HepG2 (cell line): Measurements from ENCODE around the gene HERC6. TPM values are rescaled to one million over a fixed set of nuclear protein-coding genes. Genes with fewer than 3 reads are reported as not detected.
A peak's percentile ranks its signal among the peaks of the same experiment; 100 is the strongest.

ENCODE experiments used
- ARID2 ChIP-seq: sonication (generic); formaldehyde crosslinking; IDR thresholded peaks from 2 replicates; pipeline ENCODE4 v1.8.1; 2022; ENCODE audit warnings: mild to moderate bottlenecking, missing genetic modification reagents, borderline replicate concordance
- ATM ChIP-seq: fragments of 450-650 bp; IDR thresholded peaks from 2 replicates; pipeline ENCODE4 v1.7.1; 2017; ENCODE audit warnings: mild to moderate bottlenecking, borderline replicate concordance
- ATRX ChIP-seq: sonication (generic); formaldehyde crosslinking; IDR thresholded peaks from 2 replicates; pipeline ENCODE4 v1.4.0; 2020; ENCODE audit warnings: missing genetic modification reagents, borderline replicate concordance
- CENPX ChIP-seq: sonication (generic); formaldehyde crosslinking; IDR thresholded peaks from 2 replicates; pipeline ENCODE4 v1.9.0; 2021; ENCODE audit warnings: mild to moderate bottlenecking, missing genetic modification reagents, moderate library complexity
- ESRRA ChIP-seq: sonication (generic); formaldehyde crosslinking; IDR thresholded peaks from 2 replicates; pipeline ENCODE4 v1.5.1; 2020; ENCODE audit warnings: mild to moderate bottlenecking, low read depth, missing genetic modification reagents
- KDM2A ChIP-seq: sonication (generic); formaldehyde crosslinking; IDR thresholded peaks from 2 replicates; pipeline ENCODE4 v1.4.0; 2020; ENCODE audit warnings: low read depth, missing genetic modification reagents, borderline replicate concordance
- NFRKB ChIP-seq: fragments of 450-650 bp; IDR thresholded peaks from 2 replicates; pipeline ENCODE4 v1.6.1; 2017
- SATB2 ChIP-seq: sonication (generic); formaldehyde crosslinking; IDR thresholded peaks from 2 replicates; pipeline ENCODE4 v1.5.0; 2020; ENCODE audit warnings: missing genetic modification reagents
- SRY ChIP-seq: sonication (generic); formaldehyde crosslinking; IDR thresholded peaks from 2 replicates; pipeline ENCODE4 v1.8.0; 2022; ENCODE audit warnings: mild to moderate bottlenecking, missing genetic modification reagents
- TCF7 ChIP-seq: sonication (generic); IDR thresholded peaks from 2 replicates; pipeline ENCODE4 v1.6.1; 2016; ENCODE audit warnings: antibody characterized with exemption, low read depth
- ZBTB21 ChIP-seq: sonication (generic); formaldehyde crosslinking; IDR thresholded peaks from 2 replicates; pipeline ENCODE4 v1.4.0; 2020; ENCODE audit warnings: missing genetic modification reagents
- ZBTB42 ChIP-seq: sonication (generic); formaldehyde crosslinking; IDR thresholded peaks from 2 replicates; pipeline ENCODE4 v1.5.0; 2020; ENCODE audit warnings: mild to moderate bottlenecking, missing genetic modification reagents
- ZBTB44 ChIP-seq: sonication (generic); formaldehyde crosslinking; IDR thresholded peaks from 2 replicates; pipeline ENCODE4 v1.4.0; 2020; ENCODE audit warnings: missing genetic modification reagents
- ZKSCAN1 ChIP-seq: fragments of 150-350 bp; IDR thresholded peaks from 2 replicates; pipeline ENCODE4 v1.6.1; 2014; ENCODE audit warnings: low read length
- ZMAT3 ChIP-seq: sonication (generic); formaldehyde crosslinking; conservative IDR thresholded peaks from 2 replicates; pipeline ENCODE4 v1.7.0; 2021; ENCODE audit warnings: missing genetic modification reagents
- ZNF12 ChIP-seq: sonication (generic); formaldehyde crosslinking; IDR thresholded peaks from 2 replicates; pipeline ENCODE4 v1.5.0; 2020; ENCODE audit warnings: missing genetic modification reagents
- ZNF205 ChIP-seq: IDR thresholded peaks from 2 replicates; pipeline ENCODE4 v1.6.1; 2018; ENCODE audit warnings: missing biosample characterization, missing genetic modification reagents
- ZNF24 ChIP-seq: fragments of 450-650 bp; IDR thresholded peaks from 2 replicates; pipeline ENCODE4 v1.6.1; 2017; ENCODE audit warnings: antibody characterized with exemption, mild to moderate bottlenecking
- ZNF333 ChIP-seq: sonication (generic); formaldehyde crosslinking; IDR thresholded peaks from 2 replicates; pipeline ENCODE4 v1.4.0; 2020; ENCODE audit warnings: mild to moderate bottlenecking, missing genetic modification reagents, borderline replicate concordance
- ZNF7 ChIP-seq: IDR thresholded peaks from 2 replicates; pipeline ENCODE4 v1.6.1; 2016; ENCODE audit warnings: missing biosample characterization, missing genetic modification reagents
- ZNF83 ChIP-seq: sonication (generic); formaldehyde crosslinking; IDR thresholded peaks from 2 replicates; pipeline ENCODE4 v1.4.0; 2020; ENCODE audit warnings: missing genetic modification reagents, mild to moderate bottlenecking, borderline replicate concordance
- polyA plus RNA-seq, 8 experiments: library from polyadenylated mRNA; depleted of rRNA in 3 of 8; stranded (reverse) in 7 of 8; unstranded in 1 of 8; fragments of >200 nt; fragmentation: Illumina TruSeq in 4 of 8; extraction: Trizol in 4 of 8; gene quantifications; 2 replicates each; pipeline versions ENCODE4 v1.2.1 to v1.2.3, GENCODE V29; 2011 to 2016; ENCODE audit warnings: low read depth in 4 of 8, missing spikeins in 1 of 8, mixed read lengths in 1 of 8; ENCODE audit not compliant: insufficient read depth in 1 of 8
- total RNA-seq, 5 experiments: library from RNA; depleted of rRNA; stranded (reverse); fragments of >200 nt; fragmentation: Illumina TruSeq; extraction: Trizol; gene quantifications; 2 replicates each; pipeline ENCODE4 v1.2.3, GENCODE V29; 2016; ENCODE audit warnings: low read depth in 1 of 5
- TF ChIP-seq, protein P1 (sequence below): sonication (generic); formaldehyde crosslinking; IDR thresholded peaks from 2 replicates; pipeline ENCODE4 v1.9.0; 2021; ENCODE audit warnings: mild to moderate bottlenecking, missing genetic modification reagents

HERC6 gene
- total and polyA plus RNA-seq, 2 of the 13 experiments (the other 11 are each of a cell fraction or from before 2014, with no cell fraction given): 0.50 to 2.0 TPM

GRCh38 chr4:88378691-88379559, at the start of gene HERC6 (continued):
- TF ChIP-seq CENPX (CRISPR knock-in tag): no peak
- no peak for TF ChIP-seq ESRRA (CRISPR knock-in tag)
- TF ChIP-seq NFRKB: no peak
- no peak for TF ChIP-seq ATM
- TF ChIP-seq ZBTB42 (CRISPR knock-in tag): no peak
- TF ChIP-seq ZNF205: no peak
- no peak for TF ChIP-seq ZNF24
- no peak for TF ChIP-seq ATRX (CRISPR knock-in tag)
- TF ChIP-seq ZBTB44 (CRISPR knock-in tag): no peak
- no peak for TF ChIP-seq ARID2
- TF ChIP-seq ZKSCAN1: no peak
- TF ChIP-seq TCF7: no peak
- no peak for TF ChIP-seq ZNF83 (CRISPR knock-in tag)
- no peak for TF ChIP-seq ZBTB21 (CRISPR knock-in tag)
- no peak for TF ChIP-seq SRY
- no peak for TF ChIP-seq ZNF7 (CRISPR knock-in tag)
- TF ChIP-seq, protein P1, sequence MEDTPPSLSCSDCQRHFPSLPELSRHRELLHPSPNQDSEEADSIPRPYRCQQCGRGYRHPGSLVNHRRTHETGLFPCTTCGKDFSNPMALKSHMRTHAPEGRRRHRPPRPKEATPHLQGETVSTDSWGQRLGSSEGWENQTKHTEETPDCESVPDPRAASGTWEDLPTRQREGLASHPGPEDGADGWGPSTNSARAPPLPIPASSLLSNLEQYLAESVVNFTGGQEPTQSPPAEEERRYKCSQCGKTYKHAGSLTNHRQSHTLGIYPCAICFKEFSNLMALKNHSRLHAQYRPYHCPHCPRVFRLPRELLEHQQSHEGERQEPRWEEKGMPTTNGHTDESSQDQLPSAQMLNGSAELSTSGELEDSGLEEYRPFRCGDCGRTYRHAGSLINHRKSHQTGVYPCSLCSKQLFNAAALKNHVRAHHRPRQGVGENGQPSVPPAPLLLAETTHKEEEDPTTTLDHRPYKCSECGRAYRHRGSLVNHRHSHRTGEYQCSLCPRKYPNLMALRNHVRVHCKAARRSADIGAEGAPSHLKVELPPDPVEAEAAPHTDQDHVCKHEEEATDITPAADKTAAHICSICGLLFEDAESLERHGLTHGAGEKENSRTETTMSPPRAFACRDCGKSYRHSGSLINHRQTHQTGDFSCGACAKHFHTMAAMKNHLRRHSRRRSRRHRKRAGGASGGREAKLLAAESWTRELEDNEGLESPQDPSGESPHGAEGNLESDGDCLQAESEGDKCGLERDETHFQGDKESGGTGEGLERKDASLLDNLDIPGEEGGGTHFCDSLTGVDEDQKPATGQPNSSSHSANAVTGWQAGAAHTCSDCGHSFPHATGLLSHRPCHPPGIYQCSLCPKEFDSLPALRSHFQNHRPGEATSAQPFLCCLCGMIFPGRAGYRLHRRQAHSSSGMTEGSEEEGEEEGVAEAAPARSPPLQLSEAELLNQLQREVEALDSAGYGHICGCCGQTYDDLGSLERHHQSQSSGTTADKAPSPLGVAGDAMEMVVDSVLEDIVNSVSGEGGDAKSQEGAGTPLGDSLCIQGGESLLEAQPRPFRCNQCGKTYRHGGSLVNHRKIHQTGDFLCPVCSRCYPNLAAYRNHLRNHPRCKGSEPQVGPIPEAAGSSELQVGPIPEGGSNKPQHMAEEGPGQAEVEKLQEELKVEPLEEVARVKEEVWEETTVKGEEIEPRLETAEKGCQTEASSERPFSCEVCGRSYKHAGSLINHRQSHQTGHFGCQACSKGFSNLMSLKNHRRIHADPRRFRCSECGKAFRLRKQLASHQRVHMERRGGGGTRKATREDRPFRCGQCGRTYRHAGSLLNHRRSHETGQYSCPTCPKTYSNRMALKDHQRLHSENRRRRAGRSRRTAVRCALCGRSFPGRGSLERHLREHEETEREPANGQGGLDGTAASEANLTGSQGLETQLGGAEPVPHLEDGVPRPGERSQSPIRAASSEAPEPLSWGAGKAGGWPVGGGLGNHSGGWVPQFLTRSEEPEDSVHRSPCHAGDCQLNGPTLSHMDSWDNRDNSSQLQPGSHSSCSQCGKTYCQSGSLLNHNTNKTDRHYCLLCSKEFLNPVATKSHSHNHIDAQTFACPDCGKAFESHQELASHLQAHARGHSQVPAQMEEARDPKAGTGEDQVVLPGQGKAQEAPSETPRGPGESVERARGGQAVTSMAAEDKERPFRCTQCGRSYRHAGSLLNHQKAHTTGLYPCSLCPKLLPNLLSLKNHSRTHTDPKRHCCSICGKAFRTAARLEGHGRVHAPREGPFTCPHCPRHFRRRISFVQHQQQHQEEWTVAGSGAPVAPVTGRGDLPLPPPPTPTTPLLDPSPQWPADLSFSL (CRISPR knock-in tag): no peak
- no peak for TF ChIP-seq ZNF333 (CRISPR knock-in tag)
- no peak for TF ChIP-seq SATB2 (CRISPR knock-in tag)
- TF ChIP-seq ZNF12 (CRISPR knock-in tag): no peak
- TF ChIP-seq KDM2A (CRISPR knock-in tag): peak; percentile 76
- TF ChIP-seq ZMAT3 (CRISPR knock-in tag): no peak
